B cell (primary cell): Measurements from ENCODE around the gene MESD. TPM values are rescaled to one million over a fixed set of nuclear protein-coding genes. Genes with fewer than 3 reads are reported as not detected.

Experiments
- ATAC-seq: fragments of 200-7000 bp; cut with Tn5 transposase; one replicate; pipeline ENCODE4 v1.10.0; 2021; ENCODE audit warnings: low read depth, mild to moderate bottlenecking, moderate number of reproducible peaks, moderate library complexity
- CTCF ChIA-PET: fragments of 350-600 bp; sonication (Branson Sonifier 250); formaldehyde crosslinking; loops from one replicate; lab custom pipeline; 2021; ENCODE audit warnings: antibody characterized with exemption, inconsistent platforms; lab: Charles Lee
- POLR2A ChIA-PET: fragments of 350-600 bp; sonication (Branson Sonifier 250); formaldehyde crosslinking; loops from one replicate; lab custom pipeline; 2021; ENCODE audit warnings: antibody characterized with exemption; lab: Charles Lee
- DNase-seq: peaks from one replicate; pipeline ENCODE4 v3.0.0; 2013
- H2AFZ ChIP-seq: 2 replicates; pipeline ENCODE4 v1.6.1; 2012; ENCODE audit warnings: mild to moderate bottlenecking, low read depth, low read length; ENCODE audit not compliant: insufficient read depth, poor library complexity, severe bottlenecking
- H3K27ac ChIP-seq, 2 donors: 1 replicate in 1 of 2; 2 replicates in 1 of 2; pipeline ENCODE4 v1.5.1; 2012 to 2013; ENCODE audit warnings: low read length in 2 of 2, mild to moderate bottlenecking in 2 of 2, moderate library complexity in 1 of 2
- H3K27me3 ChIP-seq, 4 experiments: fragments of 200-600 bp in 1 of 4; sonication (generic) in 1 of 4; replicated peaks in 1 of 4; 1 replicate in 2 of 4; 2 replicates in 2 of 4; pipeline versions ENCODE4 v1.6.1 to v1.7.0; 2013 to 2016; ENCODE audit warnings: low read length in 3 of 4, mild to moderate bottlenecking in 2 of 4, mixed read lengths in 1 of 4, moderate library complexity in 1 of 4; ENCODE audit not compliant: insufficient read depth in 4 of 4, control insufficient read depth in 3 of 4; ENCODE audit errors: control extremely low read depth in 1 of 4
- H3K36me3 ChIP-seq, 2 experiments: replicated peaks in 1 of 2; 1 replicate in 1 of 2; 2 replicates in 1 of 2; pipeline versions ENCODE4 v1.6.1 to v1.7.1; 2013; ENCODE audit warnings: low read length in 1 of 2; ENCODE audit not compliant: insufficient read depth in 2 of 2, control insufficient read depth in 1 of 2; ENCODE audit errors: control extremely low read depth in 1 of 2, extremely low read depth in 1 of 2
- H3K4me1 ChIP-seq, 2 donors: fragments of 200-600 bp in 1 of 2; sonication (generic) in 1 of 2; 1 replicate in 1 of 2; 2 replicates in 1 of 2; pipeline versions ENCODE4 v1.5.1 to v1.6.1; 2013 to 2017; ENCODE audit warnings: low read length in 2 of 2; ENCODE audit not compliant: control insufficient read depth in 2 of 2, insufficient read depth in 2 of 2
- H3K4me2 ChIP-seq: replicated peaks from 2 replicates; pipeline ENCODE3; 2012; ENCODE audit warnings: mild to moderate bottlenecking, low read depth, low read length; ENCODE audit not compliant: poor library complexity, severe bottlenecking
- H3K4me3 ChIP-seq, 5 experiments: fragments of 200-600 bp in 1 of 5; sonication (generic) in 1 of 5; 1 replicate in 3 of 5; 2 replicates in 2 of 5; pipeline versions ENCODE4 v1.5.1 to v1.7.0; 2011 to 2016; ENCODE audit warnings: low read length in 4 of 5, mild to moderate bottlenecking in 4 of 5, low read depth in 2 of 5, control low read depth in 1 of 5, moderate library complexity in 1 of 5; ENCODE audit not compliant: insufficient read depth in 1 of 5; ENCODE audit errors: control extremely low read depth in 1 of 5, extremely low read depth in 1 of 5
- H3K79me2 ChIP-seq: fragments of 200-600 bp; sonication (generic); one replicate; pipeline ENCODE4 v1.6.0; 2016; ENCODE audit warnings: low read length; ENCODE audit not compliant: control insufficient read depth, insufficient read depth
- H3K9ac ChIP-seq: fragments of 200-600 bp; sonication (generic); 2 replicates; pipeline ENCODE4 v1.6.1; 2017; ENCODE audit warnings: mild to moderate bottlenecking, low read length, moderate library complexity
- H3K9me3 ChIP-seq, 3 donors: one replicate each; pipeline versions ENCODE4 v1.6.1 to v1.7.1; 2013; ENCODE audit warnings: low read length in 2 of 3; ENCODE audit not compliant: control insufficient read depth in 2 of 3, insufficient read depth in 1 of 3; ENCODE audit errors: control extremely low read depth in 1 of 3
- H4K20me1 ChIP-seq: 2 replicates; pipeline ENCODE4 v1.6.0; 2012; ENCODE audit warnings: mild to moderate bottlenecking, low read length; ENCODE audit not compliant: insufficient read depth, control insufficient read depth, poor library complexity, severe bottlenecking
- H3K27ac Mint-ChIP-seq: one replicate; pipeline ENCODE4 v1.8.0; 2021; ENCODE audit warnings: mixed read lengths
- H3K27me3 Mint-ChIP-seq: one replicate; pipeline ENCODE4 v1.8.0; 2021; ENCODE audit warnings: mixed read lengths
- H3K4me1 Mint-ChIP-seq: one replicate; pipeline ENCODE4 v1.8.0; 2021; ENCODE audit warnings: mixed read lengths
- H3K4me3 Mint-ChIP-seq: one replicate; pipeline ENCODE4 v1.8.0; 2021; ENCODE audit warnings: mixed read lengths
- H3K9me3 Mint-ChIP-seq: one replicate; pipeline ENCODE4 v1.8.0; 2022; ENCODE audit warnings: mixed read lengths; ENCODE audit not compliant: insufficient read depth
- EZH2 ChIP-seq: IDR thresholded peaks from 2 replicates; pipeline ENCODE4 v1.6.1; 2012; ENCODE audit warnings: borderline replicate concordance, low read depth, mild to moderate bottlenecking, moderate library complexity, low read length; ENCODE audit not compliant: insufficient read depth, poor library complexity, severe bottlenecking
- WGBS: methylation state at CpG from one replicate; pipeline ENCODE4 v1.1.5; 2013; ENCODE audit warnings: missing lambda C conversion rate; ENCODE audit not compliant: insufficient coverage; 5-methylcytosine and 5-hydroxymethylcytosine counted together
- intact Hi-C: fragments of 100-400 bp; cut with micrococcal nuclease; formaldehyde crosslinking; loops from one replicate; pipeline ENCODE4 v1.10.0; 2022
- polyA plus RNA-seq: library from polyadenylated mRNA; depleted of rRNA; stranded (reverse); fragments of >200 nt; gene quantifications from 2 replicates; pipeline ENCODE4 v1.2.3, GENCODE V29; 2012
- total RNA-seq, 2 donors: library from RNA; stranded (reverse); fragments of 120-200 nt in 1 of 2; gene quantifications; 1 replicate in 1 of 2; 2 replicates in 1 of 2; pipeline versions ENCODE4 v1.2.3 to v1.2.4, GENCODE V29; 2013 to 2022
- TF ChIP-seq, protein P1 (sequence below): fragments of 200-600 bp; IDR thresholded peaks from one replicate; pipeline ENCODE4 v1.8.0; 2022; ENCODE audit warnings: antibody characterized with exemption, mild to moderate bottlenecking

The MESD gene
- total and polyA plus RNA-seq, 2 donors (not counting 1 experiment from before 2014, with no cell fraction given), result 7.9 to 35.3 TPM

DNA sequence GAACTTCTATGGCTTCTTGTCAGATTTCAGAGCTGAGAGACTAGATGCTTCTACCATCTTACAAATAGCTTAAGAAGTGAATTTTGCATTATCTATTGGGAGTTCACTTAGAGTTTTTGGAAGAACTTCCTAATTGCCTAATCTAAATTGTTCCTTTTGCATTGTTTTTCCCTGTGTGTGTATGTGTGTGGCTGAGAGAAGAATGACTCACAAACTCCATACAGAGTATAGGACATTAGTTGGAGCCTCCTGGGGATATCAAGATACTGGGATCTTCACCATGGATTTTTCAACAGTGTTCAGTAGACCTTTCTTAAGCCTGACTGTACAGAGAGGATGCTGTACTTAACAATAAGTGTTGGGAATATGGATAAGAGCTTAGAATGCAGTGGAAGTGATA lies 22.0 kb upstream of the MESD start:
- no peak for DNase-seq
- no peak for TF ChIP-seq EZH2
- no peaks in the 10 kb centered on the region for H3K9me3 Mint-ChIP-seq
- no peak overlapping the region for H3K4me3 Mint-ChIP-seq
- no peak overlapping the region for H3K9ac ChIP-seq
- H3K4me3 ChIP-seq, result no peak overlapping the region
- H2AFZ ChIP-seq, result no peak overlapping the region
- H3K4me1 ChIP-seq, result no peaks in the 10 kb centered on the region
- ChIA-PET CTCF (no interaction called here), POLR2A (no interaction called here)
- no peak for ATAC-seq
- H3K79me2 ChIP-seq, result peaks cover 97% of the 10 kb centered on the region
- H3K4me1 Mint-ChIP-seq, result peaks cover 22% of the 10 kb centered on the region
- H3K27me3 ChIP-seq, result no peaks in the 10 kb centered on the region
- no peaks in the 10 kb centered on the region for H3K27me3 Mint-ChIP-seq
- no peak overlapping the region for H3K4me2 ChIP-seq
- intact Hi-C loops, result no loop called here
- H3K36me3 ChIP-seq, result peaks cover 0 to 1% of the 10 kb centered on the region in 2 experiments
- H3K27ac ChIP-seq, result no peak overlapping the region
- no peak overlapping the region for H3K27ac Mint-ChIP-seq
- no peaks in the 10 kb centered on the region for H3K9me3 ChIP-seq
- peaks cover 43% of the 10 kb centered on the region for H4K20me1 ChIP-seq

DNA sequence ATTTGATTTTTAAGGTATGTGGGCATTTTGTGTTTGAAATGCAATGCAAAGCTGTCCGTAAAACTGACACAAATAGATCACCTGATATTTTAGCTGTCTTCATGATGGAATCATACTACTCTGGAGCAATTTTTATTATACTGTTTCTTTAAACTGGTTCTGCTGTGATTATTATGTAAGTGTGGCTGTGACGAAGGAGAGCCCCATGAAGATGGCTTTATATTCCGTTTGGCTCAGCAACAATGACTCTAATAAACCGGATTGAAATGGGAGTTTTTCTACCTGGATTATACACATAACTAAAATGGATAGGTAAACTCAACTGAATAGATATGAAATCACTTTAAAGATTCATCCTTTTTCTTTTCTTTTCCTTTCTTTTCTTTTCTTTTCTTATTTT lies 20.5 kb upstream of the MESD start:
- H2AFZ ChIP-seq, result no peak overlapping the region
- ATAC-seq (no peak), DNase-seq (no peak)
- Mint-ChIP-seq H3K9me3 (no peaks in the 10 kb centered on the region), H3K27ac (no peak overlapping the region), H3K4me1 (peaks cover 31% of the 10 kb centered on the region), H3K27me3 (no peaks in the 10 kb centered on the region), H3K4me3 (no peak overlapping the region)
- H3K9me3 ChIP-seq, result no peaks in the 10 kb centered on the region
- ChIA-PET CTCF (interaction anchor here (0.7 kb wide), 2 partner anchors 10 to 237 kb away, joined by 4 read pairs; no protein-coding TSS in a partner anchor), POLR2A (no interaction called here)
- no CpG with 5 or more reads among the region's 4 CpGs for WGBS
- H3K4me3 ChIP-seq, result no peak overlapping the region
- peaks cover 55% of the 10 kb centered on the region for H4K20me1 ChIP-seq
- intact Hi-C loops, result no loop called here
- TF ChIP-seq EZH2, result no peak
- TF ChIP-seq, protein P1, sequence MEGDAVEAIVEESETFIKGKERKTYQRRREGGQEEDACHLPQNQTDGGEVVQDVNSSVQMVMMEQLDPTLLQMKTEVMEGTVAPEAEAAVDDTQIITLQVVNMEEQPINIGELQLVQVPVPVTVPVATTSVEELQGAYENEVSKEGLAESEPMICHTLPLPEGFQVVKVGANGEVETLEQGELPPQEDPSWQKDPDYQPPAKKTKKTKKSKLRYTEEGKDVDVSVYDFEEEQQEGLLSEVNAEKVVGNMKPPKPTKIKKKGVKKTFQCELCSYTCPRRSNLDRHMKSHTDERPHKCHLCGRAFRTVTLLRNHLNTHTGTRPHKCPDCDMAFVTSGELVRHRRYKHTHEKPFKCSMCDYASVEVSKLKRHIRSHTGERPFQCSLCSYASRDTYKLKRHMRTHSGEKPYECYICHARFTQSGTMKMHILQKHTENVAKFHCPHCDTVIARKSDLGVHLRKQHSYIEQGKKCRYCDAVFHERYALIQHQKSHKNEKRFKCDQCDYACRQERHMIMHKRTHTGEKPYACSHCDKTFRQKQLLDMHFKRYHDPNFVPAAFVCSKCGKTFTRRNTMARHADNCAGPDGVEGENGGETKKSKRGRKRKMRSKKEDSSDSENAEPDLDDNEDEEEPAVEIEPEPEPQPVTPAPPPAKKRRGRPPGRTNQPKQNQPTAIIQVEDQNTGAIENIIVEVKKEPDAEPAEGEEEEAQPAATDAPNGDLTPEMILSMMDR, result no peak
- peaks cover 0 to 1% of the 10 kb centered on the region in 2 experiments for H3K36me3 ChIP-seq
- no peak overlapping the region for H3K27ac ChIP-seq
- no peak overlapping the region for H3K9ac ChIP-seq
- H3K4me2 ChIP-seq, result no peak overlapping the region
- H3K79me2 ChIP-seq, result peaks cover 97% of the 10 kb centered on the region
- no peaks in the 10 kb centered on the region for H3K27me3 ChIP-seq
- H3K4me1 ChIP-seq, result peaks cover 0 to 1% of the 10 kb centered on the region in 2 donors
